Measurements from ENCODE around the gene FAXDC2.
A peak's percentile ranks its signal among the peaks of the same experiment; 100 is the strongest.
"Not testable (repeated sequence)": the region's sequence is repeated elsewhere in the genome, so short reads cannot be mapped to it uniquely, and the experiment has no call there.

Gene FAXDC2

GRCh38 chr5:154860765-154861164 lies 10.4 kb upstream of the FAXDC2 start:
- DNase-seq, result no peak

GRCh38 chr5:154860123-154860522 lies 9.7 kb upstream of the FAXDC2 start:
- DNase-seq, result no peak

GRCh38 chr5:154858972-154859871 lies 8.8 kb upstream of the FAXDC2 start:
- DNase-seq, result no peak

GRCh38 chr5:154858297-154858971 lies 8.0 kb upstream of the FAXDC2 start, which contains the start of gene CNOT8:
Gene CNOT8 (plus strand): TSS chr5:154858627. CDS start chr5:154863279, 4,652 bp downstream.
- peak; percentile 94 for DNase-seq

GRCh38 chr5:154857530-154858296 lies 7.3 kb upstream of the FAXDC2 start:
- DNase-seq, result peak; percentile 96

- no peak for DNase-seq
Measured at GRCh38 chr5:154851351-154851750, 948 bp upstream of the FAXDC2 start.

GRCh38 chr5:154849791-154850201 lies 607 bp downstream of the FAXDC2 start:
- no peak for DNase-seq

- DNase-seq, result no peak
Measured at GRCh38 chr5:154849264-154849785, 1.1 kb downstream of the FAXDC2 start.

GRCh38 chr5:154844809-154845208 lies 5.6 kb downstream of the FAXDC2 start:
- DNase-seq, result no peak

GRCh38 chr5:154842689-154843530 lies 7.5 kb downstream of the FAXDC2 start:
- no peak for DNase-seq

- DNase-seq, result no peak
Measured at GRCh38 chr5:154841273-154841661, 9.1 kb downstream of the FAXDC2 start.

GRCh38 chr5:154840435-154841272 lies 9.7 kb downstream of the FAXDC2 start:
- no peak for DNase-seq

- no peak for DNase-seq
Measured at GRCh38 chr5:154837009-154837901, 13.1 kb downstream of the FAXDC2 start.

- no peak for DNase-seq
Measured at GRCh38 chr5:154836225-154836624, 14.2 kb downstream of the FAXDC2 start.

GRCh38 chr5:154835701-154836052 lies 14.7 kb downstream of the FAXDC2 start:
- DNase-seq, result not testable (repeated sequence)

- DNase-seq, result no peak
Measured at GRCh38 chr5:154834053-154834452, 16.4 kb downstream of the FAXDC2 start.

GRCh38 chr5:154832804-154833203 lies 17.6 kb downstream of the FAXDC2 start:
- DNase-seq, result not testable (repeated sequence)

GRCh38 chr5:154831451-154831850 lies 19.0 kb downstream of the FAXDC2 start:
- no peak for DNase-seq

GRCh38 chr5:154830596-154830995 lies 19.8 kb downstream of the FAXDC2 start:
- no peak for DNase-seq

- DNase-seq, result no peak
Measured at GRCh38 chr5:154830219-154830595, 20.2 kb downstream of the FAXDC2 start.

All from NCI-H1092 treated with DMSO at 0.1 percent for 48 hours (cell line).